Erythroblast (primary cell): ENCODE data around the gene ZBTB21.

Experiments used
- DNase-seq, 2 experiments: peaks; one replicate each; lab custom pipeline; 2025; lab: John Stamatoyannopoulos, UW
- GATA1 ChIP-seq: IDR thresholded peaks from 2 replicates; pipeline ENCODE4 v1.6.1; 2011; ENCODE audit warnings: low read depth, mild to moderate bottlenecking, control low read depth, low read length, moderate library complexity
- POLR2A ChIP-seq: IDR thresholded peaks from 2 replicates; pipeline ENCODE4 v1.6.1; 2011; ENCODE audit warnings: mild to moderate bottlenecking, low read length

ZBTB21 gene

GRCh38 chr21:41948078-41948895 is 61.9 kb downstream of the ZBTB21 start:
- DNase-seq, result no peak
- TF ChIP-seq GATA1, result no peak
- TF ChIP-seq POLR2A, result no peak

GRCh38 chr21:41945982-41946381 is 64.2 kb downstream of the ZBTB21 start:
- DNase-seq, result no peak
- TF ChIP-seq POLR2A (no peak), GATA1 (no peak)

- no peak for TF ChIP-seq GATA1
- no peak for TF ChIP-seq POLR2A
- no peak for DNase-seq
Measured at GRCh38 chr21:41943851-41944250, 66.3 kb downstream of the ZBTB21 start.

DNA sequence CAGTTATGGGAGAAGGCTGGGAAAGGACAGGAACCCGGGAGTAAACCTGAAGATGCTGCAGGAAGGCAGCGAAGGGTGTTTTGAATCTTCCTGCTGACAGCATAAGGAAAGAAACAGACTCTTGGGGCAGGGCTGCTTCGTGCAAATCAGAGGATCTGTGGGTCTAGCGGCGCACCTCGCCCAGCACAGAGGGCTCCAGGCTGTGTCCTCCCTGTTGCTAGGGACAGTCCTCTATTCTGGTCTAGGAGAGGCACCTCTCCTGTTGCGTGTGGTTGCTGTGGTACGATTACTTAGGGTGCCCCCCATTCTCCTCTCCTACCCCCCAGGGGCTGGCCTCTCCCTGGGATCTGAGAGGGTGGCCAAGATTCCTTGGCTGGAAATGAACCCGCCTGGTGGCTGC is 67.7 kb downstream of the ZBTB21 start:
- DNase-seq, result no peak
- TF ChIP-seq POLR2A (no peak), GATA1 (no peak)

DNA sequence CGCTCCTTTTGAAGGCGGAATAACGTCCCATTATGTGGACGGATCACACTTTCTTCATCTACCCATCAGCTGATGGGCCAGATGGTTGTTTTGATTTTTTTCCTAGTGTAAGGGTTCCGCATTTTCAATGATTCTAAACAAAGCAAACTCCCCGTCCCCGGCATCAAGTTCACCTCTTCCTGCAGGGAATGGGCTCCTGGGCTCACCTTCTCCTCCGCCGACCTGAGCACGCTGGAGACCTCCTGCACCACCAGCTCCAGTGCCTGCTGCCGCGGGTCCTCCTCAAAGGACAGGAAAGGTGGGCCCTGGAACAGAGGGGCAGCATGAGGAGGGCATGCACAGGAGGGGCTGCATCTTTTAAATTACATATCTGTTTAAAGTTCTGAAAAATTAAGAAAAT is 68.2 kb downstream of the ZBTB21 start:
- DNase-seq, result no peak
- TF ChIP-seq GATA1 (no peak), POLR2A (no peak)

GRCh38 chr21:41940431-41940830 is 69.7 kb downstream of the ZBTB21 start:
- TF ChIP-seq POLR2A (no peak), GATA1 (no peak)
- DNase-seq, result no peak

- no peak for TF ChIP-seq POLR2A
- TF ChIP-seq GATA1, result no peak
- DNase-seq, result no peak
Measured at GRCh38 chr21:41939391-41939790, 70.8 kb downstream of the ZBTB21 start.
